ENCODE data around the gene SLC22A2. TPM values are rescaled to one million over a fixed set of nuclear protein-coding genes. Genes with fewer than 3 reads are reported as not detected.

The SLC22A2 gene
- total RNA-seq, 4 donors from 2014 or later = not detected

DNA sequence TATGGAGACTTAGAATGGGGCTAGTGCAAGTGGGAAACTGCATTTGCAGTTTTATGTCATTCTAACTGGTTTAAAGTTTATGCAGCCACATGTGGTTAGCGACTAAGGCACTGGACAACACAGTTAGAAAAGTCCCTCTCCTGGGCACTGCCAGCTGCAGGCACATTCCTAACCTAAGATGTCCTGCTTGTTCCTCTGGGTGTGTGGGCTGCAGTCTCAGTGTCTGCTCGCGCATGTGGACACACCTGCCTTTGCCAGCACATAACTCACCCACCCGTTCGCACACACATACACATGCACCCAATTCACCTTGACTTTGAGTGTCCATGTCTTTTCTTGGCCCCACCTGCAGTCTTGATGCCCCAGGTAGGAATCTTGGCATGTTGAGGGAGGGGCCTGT, 18.5 kb upstream of the SLC22A2 start:
- no peaks in the 10 kb centered on the region for H3K9me3 ChIP-seq
- H3K4me3 ChIP-seq = no peak overlapping the region
- TF ChIP-seq, protein P1, sequence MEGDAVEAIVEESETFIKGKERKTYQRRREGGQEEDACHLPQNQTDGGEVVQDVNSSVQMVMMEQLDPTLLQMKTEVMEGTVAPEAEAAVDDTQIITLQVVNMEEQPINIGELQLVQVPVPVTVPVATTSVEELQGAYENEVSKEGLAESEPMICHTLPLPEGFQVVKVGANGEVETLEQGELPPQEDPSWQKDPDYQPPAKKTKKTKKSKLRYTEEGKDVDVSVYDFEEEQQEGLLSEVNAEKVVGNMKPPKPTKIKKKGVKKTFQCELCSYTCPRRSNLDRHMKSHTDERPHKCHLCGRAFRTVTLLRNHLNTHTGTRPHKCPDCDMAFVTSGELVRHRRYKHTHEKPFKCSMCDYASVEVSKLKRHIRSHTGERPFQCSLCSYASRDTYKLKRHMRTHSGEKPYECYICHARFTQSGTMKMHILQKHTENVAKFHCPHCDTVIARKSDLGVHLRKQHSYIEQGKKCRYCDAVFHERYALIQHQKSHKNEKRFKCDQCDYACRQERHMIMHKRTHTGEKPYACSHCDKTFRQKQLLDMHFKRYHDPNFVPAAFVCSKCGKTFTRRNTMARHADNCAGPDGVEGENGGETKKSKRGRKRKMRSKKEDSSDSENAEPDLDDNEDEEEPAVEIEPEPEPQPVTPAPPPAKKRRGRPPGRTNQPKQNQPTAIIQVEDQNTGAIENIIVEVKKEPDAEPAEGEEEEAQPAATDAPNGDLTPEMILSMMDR (IDR thresholded peaks at IDR 0.05) = no peak
- TF ChIP-seq POLR2A (IDR thresholded peaks at IDR 0.05) = no peak
- no peak for TF ChIP-seq POLR2AphosphoS5 (IDR thresholded peaks at IDR 0.05)
- TF ChIP-seq EP300 (IDR thresholded peaks at IDR 0.05; ENCODE audit: low read depth) = no peak
- H3K27me3 ChIP-seq = no peaks in the 10 kb centered on the region
- intact Hi-C loops (cut with DNase I; ENCODE audit: low total_unique reads) = no loop called here
- DNase-seq = no peak
- WGBS, 2 donors (ENCODE audit: low coverage in 1 of 2) = 93% methylated on average over 5 of the region's 5 CpGs; no CpG with 5 or more reads in 1 of the 2 donors
- in situ Hi-C loops (cut with MboI; ENCODE audit: low pct_ligation_motif_present in 1 of 4, low pct_unique_long_range_greater_than_20kb in 1 of 4, low sequenced_read_pairs in 3 of 4) = no loop called here
- no peak overlapping the region for H3K27ac ChIP-seq
- H3K36me3 ChIP-seq = no peaks in the 10 kb centered on the region
- H3K4me1 ChIP-seq = peaks cover 0 to 6% (median 3%) of the 10 kb centered on the region in 4 donors

DNA sequence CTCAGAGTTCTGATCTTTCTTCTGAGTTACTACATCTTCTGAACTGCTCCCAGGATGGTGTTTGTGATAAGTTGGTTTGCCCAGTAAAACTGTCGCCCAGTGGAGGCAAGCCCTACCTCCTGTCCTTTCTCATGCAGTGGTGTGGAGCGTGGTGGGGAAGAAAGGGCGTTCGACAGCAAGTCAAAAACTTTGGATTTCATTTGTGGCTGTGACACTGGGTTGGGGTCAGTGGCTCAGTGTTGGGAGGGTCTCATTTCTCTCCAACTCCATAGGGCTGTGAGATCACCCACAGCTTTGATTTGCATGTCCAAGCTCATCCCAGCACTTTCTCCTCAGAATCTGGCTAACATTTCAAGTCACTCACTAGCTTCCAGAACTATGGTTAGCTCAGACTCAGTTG, 17.5 kb upstream of the SLC22A2 start:
- Histone ChIP-seq H3K27ac (no peak overlapping the region), H3K4me1 (peaks cover 0 to 6% (median 3%) of the 10 kb centered on the region in 4 donors), H3K9me3 (no peaks in the 10 kb centered on the region), H3K36me3 (no peaks in the 10 kb centered on the region), H3K4me3 (no peak overlapping the region), H3K27me3 (no peaks in the 10 kb centered on the region)
- intact Hi-C loops (cut with DNase I; ENCODE audit: low total_unique reads) (no loop called here), in situ Hi-C loops (cut with MboI; ENCODE audit: low pct_ligation_motif_present in 1 of 4, low pct_unique_long_range_greater_than_20kb in 1 of 4, low sequenced_read_pairs in 3 of 4) (no loop called here)
- TF ChIP-seq POLR2A (IDR thresholded peaks at IDR 0.05) = no peak
- no peak for TF ChIP-seq EP300 (IDR thresholded peaks at IDR 0.05; ENCODE audit: low read depth)
- TF ChIP-seq POLR2AphosphoS5 (IDR thresholded peaks at IDR 0.05) = no peak
- TF ChIP-seq, protein P1 (IDR thresholded peaks at IDR 0.05) = no peak
- 68 to 90% methylated on average over 2 to 4 of the region's 4 CpGs for WGBS, 2 donors (ENCODE audit: low coverage in 1 of 2)
- DNase-seq = no peak

- Histone ChIP-seq H3K27ac (no peak overlapping the region), H3K9me3 (no peaks in the 10 kb centered on the region), H3K4me3 (no peak overlapping the region), H3K4me1 (peaks cover 0 to 6% (median 3%) of the 10 kb centered on the region in 4 donors), H3K36me3 (no peaks in the 10 kb centered on the region), H3K27me3 (no peaks in the 10 kb centered on the region)
- 95% methylated on average over 19 of the region's 20 CpGs; no CpG with 5 or more reads in 1 of the 2 donors for WGBS, 2 donors (ENCODE audit: low coverage in 1 of 2)
- in situ Hi-C loops (cut with MboI; ENCODE audit: low pct_ligation_motif_present in 1 of 4, low pct_unique_long_range_greater_than_20kb in 1 of 4, low sequenced_read_pairs in 3 of 4) = no loop called here
- intact Hi-C loops (cut with DNase I; ENCODE audit: low total_unique reads) = no loop called here
- TF ChIP-seq POLR2A (IDR thresholded peaks at IDR 0.05) (no peak), POLR2AphosphoS5 (IDR thresholded peaks at IDR 0.05) (no peak), EP300 (IDR thresholded peaks at IDR 0.05; ENCODE audit: low read depth) (no peak)
- TF ChIP-seq, protein P1 (IDR thresholded peaks at IDR 0.05) = no peak
- DNase-seq = no peak
Measured at GRCh38 chr6:160275511-160276003, 16.9 kb upstream of the SLC22A2 start.

DNA sequence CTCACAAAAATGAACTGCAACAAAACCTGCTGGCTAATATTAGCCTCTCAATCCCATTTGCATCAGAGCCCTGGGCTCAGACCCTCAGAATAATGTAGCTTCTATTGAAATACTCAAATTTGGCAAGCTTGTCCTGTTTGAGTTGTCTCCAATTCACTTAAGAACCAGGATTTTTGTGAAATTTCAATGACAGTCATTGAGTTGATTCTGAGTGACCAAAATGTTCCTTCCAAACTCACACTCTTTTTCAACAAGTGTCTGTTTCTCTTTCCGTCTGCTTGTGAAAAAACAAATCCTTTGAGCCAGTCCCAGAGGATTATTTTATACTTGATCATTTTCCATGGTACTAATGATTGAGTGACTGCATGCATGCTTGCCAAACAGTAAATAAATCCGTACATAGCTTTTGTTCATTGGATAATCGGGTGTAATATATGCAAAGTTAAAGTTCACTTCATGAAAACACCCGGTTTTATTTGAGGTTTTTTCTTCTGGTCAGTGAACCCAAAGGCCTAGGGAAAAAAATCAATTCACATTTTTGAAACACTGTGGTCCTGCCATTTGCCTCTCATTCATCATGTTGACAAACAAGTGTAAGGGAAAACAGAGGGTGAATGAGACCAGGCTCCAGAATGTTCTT, 16.4 kb upstream of the SLC22A2 start:
- Histone ChIP-seq H3K4me3 (no peak overlapping the region), H3K4me1 (peaks cover 0 to 6% (median 3%) of the 10 kb centered on the region in 4 donors), H3K9me3 (no peaks in the 10 kb centered on the region), H3K27me3 (no peaks in the 10 kb centered on the region), H3K27ac (no peak overlapping the region), H3K36me3 (no peaks in the 10 kb centered on the region)
- no peak for DNase-seq
- intact Hi-C loops (cut with DNase I; ENCODE audit: low total_unique reads) (no loop called here), in situ Hi-C loops (cut with MboI; ENCODE audit: low pct_ligation_motif_present in 1 of 4, low pct_unique_long_range_greater_than_20kb in 1 of 4, low sequenced_read_pairs in 3 of 4) (no loop called here)
- 63 to 70% methylated on average over 4 of the region's 4 CpGs for WGBS, 2 donors (ENCODE audit: low coverage in 1 of 2)
- TF ChIP-seq EP300 (IDR thresholded peaks at IDR 0.05; ENCODE audit: low read depth) = no peak
- TF ChIP-seq POLR2A (IDR thresholded peaks at IDR 0.05) = no peak
- TF ChIP-seq POLR2AphosphoS5 (IDR thresholded peaks at IDR 0.05) = no peak
